Activated naive CD4-positive, alpha-beta T cell treated with anti-CD3 and anti-CD28 coated beads, Interleukin-2, amount 50 U/mL, for 72 hours (primary cell): ENCODE measurements around the gene PAXX. TPM values are rescaled to one million over a fixed set of nuclear protein-coding genes. Genes with fewer than 3 reads are reported as not detected.

Source experiments
- ATAC-seq, 2 donors: fragments of 150-1000 bp; cut with Tn5 transposase; 2 replicates each; pipeline ENCODE4 v1.10.0; 2021; ENCODE audit warnings: mild to moderate bottlenecking in 2 of 2, moderate library complexity in 2 of 2
- DNase-seq, 2 donors: peaks; one replicate each; pipeline ENCODE4 v3.0.0; 2021 to 2022; ENCODE audit warnings: low spot score in 2 of 2
- H3K27ac Mint-ChIP-seq, 2 donors: one replicate each; pipeline ENCODE4 v1.8.0; 2022; ENCODE audit warnings: mild to moderate bottlenecking in 2 of 2, mixed read lengths in 2 of 2
- H3K36me3 Mint-ChIP-seq, 2 donors: one replicate each; pipeline ENCODE4 v1.8.0; 2022; ENCODE audit warnings: mixed read lengths in 2 of 2
- H3K9me3 Mint-ChIP-seq, 2 donors: one replicate each; pipeline ENCODE4 v1.8.0; 2022; ENCODE audit warnings: mixed read lengths in 2 of 2
- total RNA-seq, 2 donors: library from RNA; stranded (reverse); gene quantifications; one replicate each; pipeline ENCODE4 v1.2.3, GENCODE V29; 2022

PAXX gene
- total RNA-seq, 2 donors from 2014 or later: 36.7 to 64.5 TPM

DNA sequence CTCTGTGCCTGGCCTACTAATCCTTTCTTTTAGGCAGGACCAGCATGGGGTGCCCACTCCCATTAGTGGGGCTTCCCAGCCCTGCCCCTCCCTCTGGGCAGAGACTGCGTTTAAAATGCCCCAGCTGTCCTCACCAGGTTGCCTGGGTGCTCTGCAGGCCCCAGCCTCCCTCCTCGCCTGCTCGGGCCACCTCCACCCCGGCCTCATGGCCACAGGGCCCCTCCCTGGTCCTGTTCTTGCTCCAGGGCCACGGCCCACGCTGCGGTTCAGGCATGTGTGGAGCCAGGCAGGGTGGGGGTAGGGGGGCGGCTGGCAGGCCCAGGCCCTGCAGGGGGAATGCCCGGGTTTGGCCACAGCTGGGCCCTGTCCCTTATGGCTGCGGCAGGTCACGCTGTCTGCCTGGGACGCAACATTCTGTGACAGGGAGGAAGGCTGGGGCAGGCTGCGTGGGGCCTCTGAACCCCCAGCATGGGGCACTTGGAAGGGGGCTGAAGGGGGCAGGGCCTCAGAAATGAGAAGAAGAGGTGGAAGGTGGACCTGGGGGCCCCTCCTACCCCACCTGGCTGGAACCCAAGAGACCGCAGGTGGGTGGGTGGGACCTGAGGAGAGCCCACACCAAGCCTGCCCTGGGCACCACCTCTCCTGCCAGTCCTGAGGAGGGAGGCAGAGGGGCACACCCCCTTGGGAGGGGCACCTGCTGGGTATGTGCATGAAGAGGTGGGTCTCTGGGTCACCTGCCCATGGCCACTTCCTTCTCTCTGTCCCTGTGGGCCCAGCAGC lies 40.5 kb upstream of the PAXX start, which contains the start of gene LCN12:
Gene LCN12, plus strand, starts transcription at position 733 of the 780 bp plus-strand sequence. CDS start 55 bp downstream, outside the sequence.
- DNase-seq (no peak), ATAC-seq (no peak)
- peaks cover 7% of the 10 kb centered on the region in 2 donors for H3K9me3 Mint-ChIP-seq
- H3K36me3 Mint-ChIP-seq: no peaks in the 10 kb centered on the region
- H3K27ac Mint-ChIP-seq: no peak within 1 kb of the TSS

DNA sequence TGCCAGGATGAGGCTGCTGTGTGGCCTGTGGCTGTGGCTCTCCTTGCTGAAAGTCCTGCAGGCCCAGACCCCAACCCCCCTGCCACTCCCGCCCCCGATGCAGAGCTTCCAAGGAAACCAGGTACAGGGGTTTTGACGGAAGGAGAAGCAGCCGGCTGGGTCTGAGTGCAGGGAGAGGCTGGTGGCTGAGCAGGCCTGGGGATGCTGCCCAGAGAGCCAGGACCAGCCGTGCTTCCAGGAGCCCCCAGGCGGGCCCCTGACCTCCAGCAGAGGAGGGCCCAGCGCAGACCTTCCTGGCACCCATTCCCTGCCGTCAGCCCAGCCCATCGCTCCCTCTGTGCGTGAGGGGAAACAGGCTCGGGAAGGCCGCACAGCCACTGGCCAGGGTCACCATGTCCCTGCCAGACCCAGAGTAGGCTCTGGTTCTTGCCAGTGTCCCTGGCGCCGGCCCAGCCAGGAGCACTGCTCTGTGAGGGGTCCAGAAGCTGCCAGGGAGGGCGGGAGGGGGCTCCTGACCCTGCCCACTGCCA lies 39.8 kb upstream of the PAXX start:
- H3K27ac Mint-ChIP-seq: no peak overlapping the region
- no peak for ATAC-seq
- peaks cover 9% of the 10 kb centered on the region in 2 donors for H3K9me3 Mint-ChIP-seq
- no peak for DNase-seq
- no peaks in the 10 kb centered on the region for H3K36me3 Mint-ChIP-seq

DNA sequence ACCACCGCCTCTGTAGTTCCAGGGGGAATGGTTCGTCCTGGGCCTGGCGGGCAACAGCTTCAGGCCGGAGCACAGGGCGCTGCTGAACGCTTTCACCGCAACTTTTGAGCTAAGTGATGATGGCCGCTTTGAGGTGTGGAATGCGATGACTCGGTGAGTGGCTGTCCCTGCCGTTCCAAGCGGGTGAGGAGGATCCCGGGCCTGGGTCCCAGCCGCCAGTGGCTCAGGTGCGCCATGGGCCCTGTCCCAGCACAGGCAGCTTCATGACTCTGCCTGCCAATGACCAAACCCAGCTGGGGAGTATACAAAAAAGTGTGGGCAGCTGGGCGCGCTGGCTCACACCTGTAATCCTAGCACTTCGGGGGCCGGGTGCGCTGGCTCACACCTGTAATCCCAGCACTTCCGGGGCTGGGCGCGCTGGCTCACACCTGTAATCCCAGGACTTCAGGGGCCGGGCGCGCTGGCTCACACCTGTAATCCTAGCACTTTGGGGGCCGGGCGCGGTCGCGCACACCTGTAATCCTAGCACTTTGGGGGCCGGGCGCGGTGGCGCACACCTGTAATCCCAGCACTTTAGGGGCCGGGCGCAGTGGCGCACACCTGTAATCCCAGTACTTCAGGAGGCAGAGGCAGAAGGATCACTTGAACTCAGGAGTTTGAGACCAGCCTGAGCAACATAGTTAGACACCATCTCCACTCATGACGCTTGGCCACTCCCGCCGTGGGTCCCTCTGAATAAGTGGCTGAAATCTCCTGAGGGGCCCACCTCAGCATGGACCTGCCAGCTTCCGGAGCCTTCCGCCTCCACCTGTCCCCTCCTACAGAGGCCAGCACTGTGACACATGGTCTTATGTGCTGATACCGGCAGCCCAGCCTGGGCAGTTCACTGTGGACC lies 39.1 kb upstream of the PAXX start:
- Mint-ChIP-seq H3K9me3 (peaks cover 9% of the 10 kb centered on the region in 2 donors), H3K27ac (no peak overlapping the region), H3K36me3 (no peaks in the 10 kb centered on the region)
- ATAC-seq (no peak), DNase-seq (no peak)

DNA sequence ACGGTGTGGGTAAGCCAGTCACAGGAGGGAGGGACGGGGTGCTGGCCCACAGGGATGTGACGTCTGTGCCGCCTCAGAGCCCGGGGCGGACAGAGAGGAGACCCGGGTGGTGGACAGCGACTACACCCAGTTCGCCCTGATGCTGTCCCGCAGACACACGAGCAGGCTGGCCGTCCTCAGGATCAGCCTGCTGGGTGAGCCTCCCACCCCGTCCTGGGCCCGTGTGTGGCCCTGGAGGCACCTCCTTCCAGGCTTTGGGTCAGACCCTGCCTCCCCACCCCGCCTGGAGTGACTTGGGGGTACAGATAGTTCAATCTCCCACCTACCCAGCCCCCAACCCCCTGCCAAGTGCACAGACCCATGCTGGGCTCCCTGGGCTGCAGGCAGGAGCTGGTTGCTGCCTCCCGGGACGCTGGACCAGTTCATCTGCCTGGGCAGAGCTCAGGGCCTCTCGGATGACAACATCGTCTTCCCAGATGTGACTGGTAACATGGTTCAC lies 38.4 kb upstream of the PAXX start:
- ATAC-seq (no peak), DNase-seq (no peak)
- no peaks in the 10 kb centered on the region for H3K36me3 Mint-ChIP-seq
- peaks cover 9% of the 10 kb centered on the region in 2 donors for H3K9me3 Mint-ChIP-seq
- H3K27ac Mint-ChIP-seq: no peak overlapping the region

DNA sequence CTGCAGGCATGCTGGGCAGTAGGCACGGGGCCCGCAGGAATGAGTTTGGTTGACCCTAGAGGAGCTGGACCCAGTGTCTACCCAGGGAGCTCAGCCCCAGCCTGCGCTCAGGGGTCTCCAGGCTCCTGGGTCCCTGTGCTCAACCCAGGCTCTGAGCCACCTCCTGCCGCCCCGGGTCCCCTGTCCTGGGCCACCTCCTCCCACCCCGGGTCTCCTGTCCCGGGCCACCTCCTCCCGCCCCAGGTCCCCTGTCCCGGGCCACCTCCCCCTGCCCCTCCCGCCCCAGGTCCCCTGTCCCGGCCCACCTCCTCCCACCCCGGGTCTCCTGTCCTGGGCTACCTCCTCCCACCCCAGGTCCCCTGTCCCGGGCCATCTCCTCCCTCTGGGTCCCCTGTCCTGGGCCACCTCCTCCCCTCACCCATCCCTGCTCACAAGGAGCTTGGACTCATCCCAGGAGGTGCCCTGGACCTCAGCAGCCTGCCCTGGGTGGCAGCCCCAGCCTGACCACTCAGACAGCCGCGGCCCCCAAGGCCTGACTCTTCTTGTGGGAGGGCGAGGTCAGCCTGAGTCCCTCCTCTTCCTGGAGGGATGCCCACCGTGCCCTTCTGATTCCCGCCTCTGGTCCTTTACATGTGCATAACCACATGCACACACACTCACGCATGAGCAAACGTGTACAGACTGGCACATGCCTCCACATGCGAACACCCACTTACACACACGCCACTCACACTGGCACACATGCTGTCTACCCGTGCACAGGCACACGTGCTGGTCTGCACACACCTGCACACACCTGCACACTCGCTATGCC lies 37.7 kb upstream of the PAXX start:
- DNase-seq (no peak), ATAC-seq (no peak)
- H3K9me3 Mint-ChIP-seq: peaks cover 9% of the 10 kb centered on the region in 2 donors
- H3K36me3 Mint-ChIP-seq: no peaks in the 10 kb centered on the region
- no peak overlapping the region for H3K27ac Mint-ChIP-seq

DNA sequence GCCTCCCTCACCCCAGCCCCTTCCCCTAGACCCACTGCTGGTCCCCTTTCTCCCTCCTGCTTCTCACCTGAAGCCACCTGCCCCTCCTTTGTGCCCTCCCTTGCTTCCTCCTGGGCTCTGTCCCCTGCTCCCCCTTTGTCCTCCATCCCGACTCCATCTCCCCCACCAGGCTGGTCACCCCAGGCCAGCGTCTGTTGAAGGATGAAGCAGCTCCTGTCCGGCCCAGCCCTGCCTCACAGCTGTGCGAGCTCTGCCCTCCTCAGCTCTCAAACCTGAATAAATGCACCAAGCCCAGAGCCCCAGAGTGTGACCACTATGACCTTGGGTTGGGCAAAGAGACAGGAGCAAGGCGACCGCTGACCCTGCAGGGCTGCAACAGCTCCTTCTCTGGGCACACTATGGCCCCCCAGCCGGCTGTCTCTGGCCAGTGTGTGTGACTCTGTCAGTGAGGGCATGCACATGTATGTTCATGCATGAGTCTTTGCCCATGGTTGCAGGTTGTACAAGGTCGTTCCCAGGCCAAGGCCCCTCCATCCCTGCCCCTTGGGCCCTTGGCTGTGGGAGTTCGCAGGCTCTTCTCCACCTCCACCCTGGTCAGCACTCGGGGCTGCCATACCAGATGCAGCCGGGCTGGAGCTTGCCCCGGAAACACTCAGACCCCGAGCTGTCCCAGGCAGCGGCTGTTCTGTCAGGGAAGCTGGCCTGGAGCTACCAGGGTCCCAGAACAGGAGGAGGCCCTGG lies 36.9 kb upstream of the PAXX start:
- DNase-seq: no peak
- H3K27ac Mint-ChIP-seq: no peak overlapping the region
- ATAC-seq: no peak
- peaks cover 9% of the 10 kb centered on the region in 2 donors for H3K9me3 Mint-ChIP-seq
- no peaks in the 10 kb centered on the region for H3K36me3 Mint-ChIP-seq

DNA sequence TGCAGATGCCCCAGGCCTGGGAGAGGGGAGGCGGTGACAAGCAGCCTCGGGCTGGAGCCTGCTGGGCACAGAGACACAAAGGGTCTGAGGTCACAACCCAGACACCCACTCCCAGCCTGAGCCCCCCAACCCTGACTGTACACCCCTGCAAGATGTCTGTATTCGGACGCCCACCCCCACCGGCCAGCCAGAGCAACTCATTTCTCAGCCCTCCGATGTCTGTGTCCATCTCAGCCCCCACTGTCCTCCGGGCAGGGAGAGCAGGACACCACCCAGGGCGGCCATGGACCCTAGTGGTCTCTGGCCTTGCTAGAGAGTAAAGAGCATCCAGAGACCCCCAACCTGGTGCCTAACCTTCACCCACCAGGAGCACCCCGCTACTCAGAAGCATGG lies 36.3 kb upstream of the PAXX start:
- Mint-ChIP-seq H3K36me3 (no peaks in the 10 kb centered on the region), H3K9me3 (peaks cover 9% of the 10 kb centered on the region in 2 donors), H3K27ac (no peak overlapping the region)
- DNase-seq (no peak), ATAC-seq (no peak)

DNA sequence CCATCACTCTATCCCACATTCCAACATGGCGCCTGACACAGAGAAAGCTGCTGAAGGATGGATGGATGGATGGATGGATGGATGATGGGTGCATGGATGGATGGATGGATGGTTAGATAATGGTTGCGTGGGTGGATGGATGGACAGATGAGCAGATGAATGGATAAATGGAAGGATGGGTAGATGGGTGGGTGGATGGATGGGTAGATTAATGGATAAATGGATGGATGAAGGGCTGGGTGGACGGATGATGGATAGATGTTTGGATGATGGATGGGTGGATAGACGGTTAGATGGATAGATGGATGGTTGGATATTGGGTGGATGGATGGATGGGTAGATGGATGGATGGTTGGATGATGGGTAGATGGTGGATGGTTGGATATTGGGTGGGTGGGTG lies 35.6 kb upstream of the PAXX start:
- peaks cover 9% of the 10 kb centered on the region in 2 donors for H3K9me3 Mint-ChIP-seq
- ATAC-seq: no peak
- DNase-seq: no peak
- H3K27ac Mint-ChIP-seq: no peak overlapping the region
- no peaks in the 10 kb centered on the region for H3K36me3 Mint-ChIP-seq

DNA sequence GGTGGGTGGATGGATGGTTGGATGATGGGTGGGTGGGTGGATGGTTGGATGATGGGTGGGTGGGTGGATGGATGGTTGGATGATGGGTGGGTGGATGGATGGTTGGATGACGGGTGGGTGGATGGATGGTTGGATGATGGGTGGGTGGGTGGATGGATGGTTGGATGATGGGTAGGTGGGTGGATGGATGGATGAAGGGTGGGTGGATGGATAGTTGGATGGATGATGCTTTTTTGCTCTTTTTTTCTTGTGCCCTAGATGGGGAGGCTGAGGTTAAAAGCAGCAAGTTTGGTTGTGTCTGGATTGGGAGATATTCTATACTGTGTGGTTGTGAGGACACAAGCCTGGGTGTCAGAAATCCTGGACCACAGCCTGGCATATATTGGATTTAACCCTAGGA lies 34.8 kb upstream of the PAXX start:
- Mint-ChIP-seq H3K36me3 (no peaks in the 10 kb centered on the region), H3K27ac (no peak overlapping the region), H3K9me3 (peaks cover 9% of the 10 kb centered on the region in 2 donors)
- ATAC-seq (no peak), DNase-seq (no peak)

DNA sequence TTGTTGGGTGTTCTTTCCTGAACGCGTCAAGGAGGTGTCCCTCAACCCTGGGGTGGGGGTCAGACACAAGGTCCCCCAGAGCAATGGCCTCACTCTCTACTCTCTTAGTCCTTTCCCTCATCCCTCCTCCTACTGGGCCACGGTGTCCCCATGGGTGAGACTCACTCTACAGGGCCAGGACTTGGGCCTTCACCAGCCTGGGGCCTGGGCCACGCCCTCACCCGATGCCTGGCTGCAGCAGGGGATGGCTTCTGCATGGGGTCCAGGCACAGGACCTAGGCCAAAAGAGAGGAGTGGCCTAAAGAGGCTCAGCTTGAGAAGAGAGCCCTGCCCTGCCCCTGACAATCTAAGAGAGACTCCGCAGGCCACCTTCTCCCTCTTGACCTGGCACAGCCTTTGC lies 34.3 kb upstream of the PAXX start:
- no peak for DNase-seq
- no peak overlapping the region for H3K27ac Mint-ChIP-seq
- H3K9me3 Mint-ChIP-seq: peaks cover 9% of the 10 kb centered on the region in 2 donors
- ATAC-seq: no peak
- H3K36me3 Mint-ChIP-seq: no peaks in the 10 kb centered on the region

DNA sequence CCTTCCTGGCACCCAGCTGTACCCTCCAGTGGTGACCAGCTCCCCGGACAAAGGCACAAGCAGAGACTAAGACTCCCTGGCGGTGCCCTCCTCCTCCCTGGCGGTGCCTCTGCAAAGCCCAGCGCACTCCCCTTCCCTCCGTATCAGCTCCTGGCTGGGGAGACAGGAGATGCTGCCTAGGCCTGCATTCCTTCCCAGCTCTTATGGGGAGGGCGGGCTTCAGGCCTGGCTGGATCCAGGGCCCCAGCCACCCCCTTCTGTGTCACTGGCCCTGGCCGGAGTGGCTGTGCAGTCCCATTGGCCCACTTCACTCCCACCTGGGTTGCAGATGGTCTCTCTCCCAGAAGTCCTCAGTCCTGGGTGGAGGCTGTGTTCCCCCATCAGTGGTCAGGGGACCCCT lies 33.7 kb upstream of the PAXX start:
- no peaks in the 10 kb centered on the region for H3K36me3 Mint-ChIP-seq
- DNase-seq (no peak), ATAC-seq (no peak)
- H3K9me3 Mint-ChIP-seq: peaks cover 9% of the 10 kb centered on the region in 2 donors
- H3K27ac Mint-ChIP-seq: no peak overlapping the region

DNA sequence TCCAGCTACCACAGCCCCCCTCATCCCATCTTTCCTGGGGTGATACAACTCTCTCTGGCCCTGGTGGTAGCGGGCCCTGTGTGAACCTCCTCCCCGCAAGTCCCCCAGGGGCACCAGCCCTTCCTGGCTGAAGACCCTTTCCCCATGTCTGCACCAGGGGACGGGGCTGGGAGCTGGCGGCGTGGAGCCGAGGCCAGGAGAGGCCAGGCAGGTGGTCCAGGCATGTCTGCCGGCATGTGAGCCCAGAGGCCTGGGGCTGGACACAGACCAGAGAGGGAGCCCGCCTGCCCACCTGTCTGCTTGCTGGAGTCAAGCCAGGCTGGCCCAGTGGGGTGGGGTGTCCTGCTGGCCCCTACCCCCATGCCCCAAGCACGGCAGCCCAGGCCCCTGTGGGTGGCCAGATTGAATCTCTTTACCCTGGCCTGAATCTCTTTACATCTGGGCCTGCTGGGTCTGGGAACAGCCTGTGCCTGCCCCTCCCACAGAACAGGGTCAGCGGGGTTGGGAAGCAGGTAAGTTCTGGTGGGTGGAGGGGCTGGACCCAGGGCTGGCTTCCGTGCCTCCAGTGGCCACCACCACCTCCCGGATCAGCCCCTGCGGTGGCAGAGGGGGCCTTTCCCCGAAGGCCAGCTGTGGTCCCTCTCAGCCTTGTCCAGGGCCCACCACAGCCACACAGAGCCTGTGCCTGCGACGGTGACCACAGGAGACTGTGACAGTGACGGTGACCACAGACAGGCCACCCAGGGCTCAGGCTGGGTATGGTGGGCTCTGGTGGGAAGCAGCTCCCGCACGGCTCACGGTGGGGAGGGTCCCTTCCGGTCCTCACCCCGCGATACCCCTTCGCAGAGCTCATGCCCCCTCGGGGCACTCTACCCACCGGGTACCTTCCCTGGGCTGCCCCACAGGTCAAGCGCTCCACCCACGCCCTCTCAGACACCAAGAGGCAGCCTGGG lies 33.0 kb upstream of the PAXX start:
- DNase-seq: no peak
- H3K27ac Mint-ChIP-seq: no peak overlapping the region
- H3K9me3 Mint-ChIP-seq: peaks cover 9% of the 10 kb centered on the region in 2 donors
- no peak for ATAC-seq
- H3K36me3 Mint-ChIP-seq: no peaks in the 10 kb centered on the region

DNA sequence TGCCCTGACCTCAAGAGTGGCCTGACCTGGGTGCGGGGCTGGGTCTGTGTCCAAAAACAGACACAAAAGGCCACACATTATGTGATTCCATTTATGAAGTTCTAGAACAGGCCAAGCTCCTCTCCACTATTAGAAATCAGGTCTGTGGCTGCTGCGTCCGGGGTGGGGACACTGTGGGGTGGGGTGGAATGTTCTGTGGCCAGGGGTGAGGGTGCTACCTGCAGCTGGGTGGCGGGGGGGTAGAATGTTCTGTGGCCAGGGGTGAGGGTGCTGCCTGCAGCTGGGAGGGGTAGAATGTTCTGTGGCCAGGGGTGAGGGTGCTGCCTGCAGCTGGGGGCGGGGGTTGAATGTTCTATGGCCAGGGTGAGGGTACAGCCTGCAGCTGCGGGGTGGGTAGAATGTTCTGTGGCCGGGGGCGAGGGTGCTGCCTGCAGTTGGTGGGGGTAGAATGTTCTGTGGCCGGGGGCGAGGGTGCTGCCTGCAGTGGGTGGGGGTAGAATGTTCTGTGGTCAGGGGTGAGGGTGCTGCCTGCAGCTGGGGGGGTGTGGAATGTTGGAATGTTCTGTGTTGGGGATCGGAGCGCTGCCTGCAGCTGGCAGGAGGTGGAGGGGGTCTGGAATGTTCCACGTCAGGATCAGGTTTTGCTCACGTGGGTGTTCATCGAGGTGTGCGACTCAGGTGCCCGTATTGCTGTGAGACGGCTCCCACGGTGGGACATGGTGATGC lies 31.8 kb upstream of the PAXX start:
- DNase-seq (no peak), ATAC-seq (no peak)
- Mint-ChIP-seq H3K27ac (no peak overlapping the region), H3K36me3 (no peaks in the 10 kb centered on the region), H3K9me3 (peaks cover 9% of the 10 kb centered on the region in 2 donors)

DNA sequence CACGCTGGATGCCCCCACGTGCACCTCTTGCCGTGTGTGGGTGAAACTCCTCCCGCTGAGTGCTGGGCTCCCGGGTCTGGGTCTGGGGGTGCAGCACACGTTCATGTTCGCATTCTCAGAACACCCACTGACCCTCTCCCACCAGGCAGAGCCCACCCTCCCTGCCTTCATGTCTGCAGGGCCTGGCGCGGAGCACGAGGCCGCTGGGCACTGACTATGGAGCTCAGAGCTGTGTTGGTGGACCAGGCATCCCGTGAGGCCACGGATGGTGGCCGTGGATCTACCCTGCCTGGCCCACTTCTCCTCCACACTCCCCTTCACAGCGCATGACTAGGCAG lies 31.3 kb upstream of the PAXX start:
- H3K27ac Mint-ChIP-seq: no peak overlapping the region
- H3K9me3 Mint-ChIP-seq: peaks cover 9% of the 10 kb centered on the region in 2 donors
- no peak for ATAC-seq
- DNase-seq: no peak
- no peaks in the 10 kb centered on the region for H3K36me3 Mint-ChIP-seq
